A549 treated with DMSO at 1 μM for 4 hours (cell line): Measurements from ENCODE around the gene BRICD5. TPM values are rescaled to one million over a fixed set of nuclear protein-coding genes. Genes with fewer than 3 reads are reported as not detected.

Experiments
- total RNA-seq: library from RNA; stranded (reverse); fragments of 200-300 nt; extraction: Qiagen RNA extraction; gene quantifications from 5 replicates; pipeline ENCODE4 v1.2.3, GENCODE V29; 2022; ENCODE audit warnings: low read depth

The BRICD5 gene
- 3.1 to 5.9 TPM (median 5.4 TPM) in 5 replicates for total RNA-seq

DNA sequence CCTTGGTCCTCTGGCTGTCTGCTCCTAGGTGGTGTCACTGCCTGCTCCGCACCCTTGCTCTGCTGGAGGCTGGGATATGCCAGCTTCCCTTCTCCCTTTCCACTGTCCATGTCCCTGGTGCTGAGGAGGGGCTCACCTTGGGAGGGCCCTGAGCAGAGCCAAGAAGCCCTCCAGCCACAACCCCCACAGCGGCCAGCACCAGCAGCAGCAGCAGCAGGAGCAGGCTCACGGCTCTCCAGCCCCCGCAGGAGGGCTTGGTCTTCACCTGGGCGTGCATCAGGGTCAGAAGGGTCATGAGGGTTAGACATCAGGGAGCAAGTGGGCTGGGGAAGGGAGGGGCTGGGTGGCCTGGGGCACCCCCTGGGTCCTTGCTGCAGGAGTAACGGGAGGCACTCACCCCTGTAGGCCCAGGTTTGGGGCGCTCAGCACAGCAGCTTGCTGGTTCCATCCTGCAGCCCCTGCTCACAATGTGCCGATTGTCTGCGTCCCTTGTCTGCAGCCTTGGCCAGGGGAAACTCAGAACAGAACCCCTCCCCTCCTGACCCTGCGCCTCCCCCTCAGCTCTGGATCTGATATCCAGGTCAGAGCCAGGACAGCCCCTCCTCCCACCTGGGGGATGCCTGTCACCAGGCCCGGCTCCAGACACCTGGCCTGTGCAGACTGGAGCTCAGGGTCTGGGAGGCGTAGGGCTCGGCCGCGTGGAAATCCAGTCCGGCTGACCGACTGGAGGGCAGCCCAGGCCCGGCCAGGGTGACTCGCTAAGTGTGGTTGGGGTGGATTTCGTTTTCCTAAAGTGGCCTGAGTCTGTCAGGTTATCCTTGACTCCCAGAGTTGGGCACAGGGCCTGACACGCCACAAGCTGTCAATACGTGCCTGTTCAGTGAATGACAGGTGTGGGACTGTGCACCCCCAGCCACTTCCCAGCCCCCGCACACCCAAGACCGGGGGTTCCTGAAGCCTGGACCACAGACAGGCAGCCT lies at the start of gene BRICD5:
TSS of gene BRICD5 (minus strand) at position 478 of the 980 bp plus-strand sequence. CDS start at position 448, 30 bp downstream.

DNA sequence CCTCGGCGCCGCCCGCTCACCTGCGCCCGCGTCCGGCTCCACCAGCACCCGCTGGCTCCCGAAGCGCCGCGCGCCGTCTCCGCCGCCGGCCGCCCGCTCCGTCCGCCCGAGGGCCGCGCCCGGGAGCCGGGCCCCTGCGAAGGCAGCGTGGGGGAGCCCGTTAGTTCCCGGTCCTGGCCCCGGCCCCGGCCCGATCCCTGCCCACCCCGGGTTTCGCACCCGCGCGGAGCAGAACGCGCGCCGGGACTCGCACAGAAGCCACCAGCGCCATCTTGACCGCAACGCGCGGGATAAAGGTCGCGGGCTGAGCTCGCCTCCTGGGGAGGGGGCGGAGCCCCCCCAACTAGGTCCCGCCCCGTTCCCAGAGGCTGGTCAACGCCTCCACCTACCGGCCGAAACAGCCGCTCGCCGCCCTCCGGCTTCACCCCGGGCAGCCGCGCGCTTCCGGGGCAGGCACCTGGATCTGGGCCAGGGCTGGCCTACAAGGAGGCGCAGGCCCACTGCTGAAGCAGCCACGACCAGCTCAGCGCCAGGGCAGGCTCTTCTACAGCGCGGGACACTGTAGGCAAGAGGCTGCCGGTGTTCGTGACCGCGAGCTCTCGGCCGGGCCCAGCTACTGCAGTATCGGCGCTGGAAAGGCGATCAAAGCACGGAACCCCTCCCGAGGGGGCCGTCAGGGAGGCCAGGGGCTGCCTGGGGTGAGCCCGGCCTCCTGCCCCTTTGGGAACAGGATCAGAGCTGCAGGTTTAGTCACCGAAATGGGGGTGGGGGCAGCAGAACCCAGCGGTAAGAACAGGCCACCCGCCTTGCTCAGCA lies 40.8 kb upstream of the BRICD5 start, which contains the start of gene ECI1:
TSS of gene ECI1 (minus strand) at position 292 of the 816 bp plus-strand sequence. CDS start at position 271, 21 bp downstream.

DNA sequence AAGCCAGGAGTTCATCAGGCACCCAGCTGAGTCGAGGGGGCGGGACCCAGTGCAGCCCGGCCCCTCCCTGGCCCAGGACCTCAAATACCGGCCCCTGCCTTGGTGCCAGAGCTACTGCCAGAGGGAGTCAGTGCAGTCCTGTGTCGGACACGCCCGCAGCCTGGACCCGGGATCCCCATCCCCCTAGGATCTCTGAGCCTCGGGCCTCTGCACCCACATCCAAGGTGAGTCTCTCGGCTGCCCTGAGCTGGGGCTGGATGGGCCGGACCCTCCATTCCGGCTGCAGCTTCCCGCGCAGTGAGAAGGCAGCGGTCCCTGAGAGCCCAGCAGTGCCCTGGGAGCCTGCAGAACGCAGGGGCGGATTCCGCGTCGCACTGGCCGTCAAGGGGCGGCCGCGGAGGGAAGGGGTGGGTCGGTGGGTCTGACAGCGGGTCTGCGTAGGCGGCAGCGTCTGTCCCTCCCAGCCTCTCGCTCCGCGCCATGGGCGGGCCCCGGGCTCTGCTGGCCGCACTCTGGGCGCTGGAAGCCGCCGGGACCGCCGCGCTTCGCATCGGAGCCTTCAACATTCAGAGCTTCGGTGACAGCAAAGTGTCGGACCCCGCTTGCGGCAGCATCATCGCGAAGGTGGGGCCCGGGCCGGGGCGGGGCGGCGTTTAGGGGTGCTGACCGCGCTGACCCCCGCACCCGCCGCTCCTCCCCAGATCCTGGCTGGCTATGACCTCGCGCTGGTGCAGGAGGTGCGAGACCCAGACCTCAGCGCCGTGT lies 25.9 kb upstream of the BRICD5 start, which contains the start of gene DNASE1L2:
TSS of gene DNASE1L2 (plus strand) at position 108 of the 765 bp plus-strand sequence. CDS start at position 481, 373 bp downstream.

DNA sequence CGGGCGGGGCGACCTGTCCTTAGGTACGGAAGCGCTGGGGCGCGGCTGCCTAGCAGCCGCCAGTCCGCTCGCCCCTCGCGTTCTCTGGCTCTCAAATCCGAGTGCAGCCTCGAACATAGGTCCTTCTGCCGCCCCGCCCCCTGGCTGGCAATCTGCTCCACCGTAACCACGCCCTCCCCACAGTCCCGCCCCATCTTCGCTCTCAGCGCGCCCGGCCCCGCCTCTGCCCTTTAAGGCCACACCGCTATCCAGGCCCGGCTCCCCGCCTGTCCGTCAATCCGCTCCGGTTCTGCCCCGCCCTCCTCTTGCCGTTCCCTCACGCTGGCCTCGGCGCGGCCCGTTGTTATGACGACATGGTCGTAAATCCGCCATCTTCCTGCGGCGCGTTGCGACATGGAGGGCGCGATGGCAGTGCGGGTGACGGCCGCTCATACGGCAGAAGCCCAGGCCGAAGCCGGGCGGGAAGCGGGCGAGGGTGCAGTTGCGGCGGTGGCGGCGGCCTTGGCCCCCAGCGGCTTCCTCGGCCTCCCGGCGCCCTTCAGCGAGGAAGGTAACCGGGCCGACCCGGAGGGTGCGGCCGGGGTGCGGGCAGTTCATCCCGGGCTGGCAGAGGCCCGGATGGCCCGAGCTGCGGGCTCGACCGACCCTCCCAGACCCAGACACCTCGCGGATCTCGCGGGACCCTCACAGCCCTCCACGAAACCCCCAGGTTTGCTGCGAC lies 12.7 kb upstream of the BRICD5 start, which contains the start of gene E4F1:
TSS of gene E4F1 (plus strand) at position 371 of the 721 bp plus-strand sequence. CDS start at position 394, 23 bp downstream.

DNA sequence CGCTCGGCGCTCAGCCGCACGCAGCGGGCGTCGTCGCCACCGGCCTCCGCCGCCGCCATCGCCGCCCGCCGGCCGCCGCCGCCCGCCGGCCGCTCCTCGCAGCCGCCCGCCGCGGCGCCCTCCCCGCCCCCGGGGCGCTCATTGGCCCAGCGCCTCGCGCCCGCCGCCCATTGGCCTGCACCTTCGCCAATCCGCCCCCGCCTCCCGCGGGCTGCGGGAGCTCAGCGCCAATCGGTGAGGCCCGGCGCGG lies 4.0 kb upstream of the BRICD5 start, which contains the start of gene PGP:
TSS of gene PGP (minus strand) at position 122 of the 250 bp plus-strand sequence. CDS start at position 59, 63 bp downstream.

DNA sequence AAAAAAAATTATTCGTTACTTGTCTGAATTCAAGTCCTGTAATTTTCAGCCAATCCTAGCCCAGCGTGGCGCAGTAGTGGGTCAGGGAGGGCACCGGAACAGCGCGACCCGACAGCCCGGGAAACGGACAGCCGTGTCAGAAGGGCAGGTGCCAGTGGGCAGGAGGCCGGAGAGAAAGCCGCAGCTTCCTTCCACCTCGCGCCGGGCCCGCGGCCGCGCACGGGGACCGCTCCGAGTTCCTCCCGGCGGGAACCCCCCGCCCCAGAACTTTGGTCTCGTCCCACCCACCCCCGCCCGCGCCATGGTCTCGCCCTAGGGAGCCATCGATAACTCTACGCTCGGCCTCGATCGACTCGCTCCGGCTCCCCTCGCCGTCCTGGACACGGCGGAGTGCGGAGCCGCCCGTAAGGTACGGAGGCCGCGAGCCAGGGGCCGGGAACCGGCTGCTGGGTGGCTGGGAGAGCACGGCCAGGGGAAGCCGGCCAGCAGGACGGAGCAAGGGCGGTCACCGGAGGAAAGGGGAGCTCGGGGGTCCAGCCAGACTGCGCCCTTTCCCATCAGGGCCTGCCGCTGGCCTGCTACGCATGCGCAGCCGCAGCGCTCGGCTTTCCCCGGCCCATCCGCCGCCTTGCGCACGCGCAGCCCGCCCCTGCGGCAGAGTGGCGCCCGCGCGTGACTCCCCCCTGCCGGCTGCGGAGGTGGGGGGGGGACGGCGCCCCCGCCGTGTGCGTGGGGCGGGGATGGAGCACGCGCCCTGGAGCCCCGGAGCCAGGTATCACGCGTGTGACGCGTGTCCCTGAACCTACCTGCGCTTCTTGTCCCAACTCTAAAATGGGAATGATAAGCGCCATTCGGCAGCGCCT lies 5.3 kb downstream of the BRICD5 start, which contains the start of gene MLST8:
TSS of gene MLST8 (plus strand) at position 351 of the 863 bp plus-strand sequence. CDS start 632 bp downstream, outside the sequence.

DNA sequence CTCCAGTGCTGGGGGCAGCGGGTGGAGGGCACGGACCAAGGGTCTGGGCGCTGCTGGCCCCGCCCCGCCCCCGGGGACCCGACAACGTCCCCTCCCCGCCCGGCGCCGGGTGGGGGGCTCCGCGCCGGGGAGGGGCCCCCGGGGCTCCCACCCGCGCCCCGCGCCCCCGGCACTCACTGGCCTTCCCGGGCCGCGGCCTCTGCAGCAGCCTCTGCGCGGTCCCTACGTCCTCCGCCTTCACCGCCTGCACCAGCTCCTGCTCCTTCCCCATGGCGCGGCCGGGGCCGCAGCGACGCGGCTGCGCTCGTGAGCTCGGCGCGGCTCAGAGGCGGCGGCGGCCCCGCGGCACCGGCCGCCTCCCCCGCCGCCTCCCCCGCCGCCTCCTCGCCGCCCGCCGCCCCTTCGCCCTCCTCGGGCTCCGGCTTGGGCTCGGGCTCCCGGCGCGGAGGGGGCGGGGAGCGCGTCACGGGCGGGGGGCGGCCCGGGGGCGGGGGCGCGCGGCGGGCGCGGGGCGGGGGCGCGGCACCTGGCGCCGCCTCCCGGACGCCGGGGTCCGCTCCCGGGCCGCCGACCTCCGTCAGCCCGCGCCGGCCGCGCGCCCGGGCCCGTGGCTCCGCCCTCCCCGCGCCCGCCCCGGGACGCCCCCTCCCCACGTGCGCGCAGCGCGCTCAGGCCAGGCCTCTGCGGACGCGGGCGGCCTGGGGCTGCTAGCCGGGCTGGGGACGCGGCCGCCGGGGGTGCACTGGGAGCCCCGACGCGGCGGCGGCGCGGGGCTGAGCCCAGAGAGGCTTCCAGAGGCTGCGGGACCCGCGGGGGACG lies 14.3 kb downstream of the BRICD5 start, which contains the start of gene CASKIN1:
TSS of gene CASKIN1 (minus strand) at position 444 of the 819 bp plus-strand sequence. CDS start at position 271, 173 bp downstream.

Other genes starting within 250 kb of the BRICD5 start
- 3,777 to 5,494 TPM (median 4,879 TPM) in 5 replicates for gene RPS2, start 246.0 kb downstream of the BRICD5 start, total RNA-seq
- gene RNF151, start 244.0 kb downstream of the BRICD5 start, total RNA-seq, result not detected in 5 replicates
- 33.8 to 44.9 TPM (median 36.1 TPM) in 5 replicates for gene TBL3, start 238.8 kb downstream of the BRICD5 start, total RNA-seq
- gene NOXO1, start 229.4 kb downstream of the BRICD5 start, total RNA-seq, result 0.14 to 0.29 TPM (median 0.25 TPM) in 5 replicates
- gene GFER, start 226.7 kb downstream of the BRICD5 start, total RNA-seq, result 26.3 to 42.5 TPM (median 39.7 TPM) in 5 replicates
- 6.4 to 7.6 TPM (median 6.9 TPM) in 5 replicates for gene SYNGR3, start 220.9 kb downstream of the BRICD5 start, total RNA-seq
- gene ZNF598, start 201.0 kb downstream of the BRICD5 start, total RNA-seq, result 44.1 to 62.0 TPM (median 55.9 TPM) in 5 replicates
- 0.74 to 1.3 TPM (median 0.99 TPM) in 5 replicates for gene NPW, start 191.1 kb downstream of the BRICD5 start, total RNA-seq
- gene NHERF2, start 184.0 kb downstream of the BRICD5 start, total RNA-seq, result 38.6 to 58.8 TPM (median 54.7 TPM) in 5 replicates
- gene NTHL1, start 163.0 kb downstream of the BRICD5 start, total RNA-seq, result 34.0 to 46.7 TPM (median 42.0 TPM) in 5 replicates
- 34.3 to 44.5 TPM (median 38.4 TPM) in 5 replicates for gene TSC2, start 162.9 kb downstream of the BRICD5 start, total RNA-seq
- gene PKD1, start 75.0 kb downstream of the BRICD5 start, total RNA-seq, result 41.9 to 56.6 TPM (median 50.2 TPM) in 5 replicates
- gene RAB26, start 62.2 kb downstream of the BRICD5 start, total RNA-seq, result 3.0 to 4.5 TPM (median 3.3 TPM) in 5 replicates
- 39.0 to 67.9 TPM (median 55.5 TPM) in 5 replicates for gene TRAF7, start 55.1 kb downstream of the BRICD5 start, total RNA-seq
- gene CASKIN1, start 14.3 kb downstream of the BRICD5 start, total RNA-seq, result 0.32 to 1.8 TPM (median 0.50 TPM) in 5 replicates
- gene MLST8, start 5.4 kb downstream of the BRICD5 start, total RNA-seq, result 44.7 to 55.3 TPM (median 47.9 TPM) in 5 replicates
- gene PGP, start 4.0 kb upstream of the BRICD5 start, total RNA-seq, result 16.4 to 32.8 TPM (median 30.5 TPM) in 5 replicates
- 18.2 to 26.6 TPM (median 23.6 TPM) in 5 replicates for gene E4F1, start 12.7 kb upstream of the BRICD5 start, total RNA-seq
- gene DNASE1L2, start 25.6 kb upstream of the BRICD5 start, total RNA-seq, result 0.63 to 1.3 TPM (median 1.2 TPM) in 5 replicates
- gene ECI1, start 40.7 kb upstream of the BRICD5 start, total RNA-seq, result 42.5 to 84.9 TPM (median 76.3 TPM) in 5 replicates
- 254 to 293 TPM (median 274 TPM) in 5 replicates for gene RNPS1, start 57.3 kb upstream of the BRICD5 start, total RNA-seq
- 15.3 to 19.5 TPM (median 17.5 TPM) in 5 replicates for gene ABCA3, start 129.9 kb upstream of the BRICD5 start, total RNA-seq
- 22.1 to 27.6 TPM (median 23.0 TPM) in 5 replicates for gene CCNF, start 218.6 kb upstream of the BRICD5 start, total RNA-seq
- gene TEDC2, start 249.2 kb upstream of the BRICD5 start, total RNA-seq, result 16.3 to 25.4 TPM (median 22.3 TPM) in 5 replicates